Keratinocyte (primary cell): ENCODE measurements around the gene EML2. TPM values are rescaled to one million over a fixed set of nuclear protein-coding genes. Genes with fewer than 3 reads are reported as not detected.

ENCODE experiments used
- DNase-seq: peaks from one replicate; pipeline ENCODE4 v3.0.0-alpha.2; 2011; ENCODE audit warnings: low read depth, missing footprints, low spot score
- FAIRE-seq: peaks from 2 replicates; lab custom pipeline; 2011; peaks lifted over from hg19 to GRCh38; lab: Jason Lieb, UNC
- H2AFZ ChIP-seq: 2 replicates; pipeline ENCODE4 v1.6.0; 2012; ENCODE audit warnings: low read length, control low read depth, inconsistent platforms; ENCODE audit not compliant: control insufficient read depth
- H3K27ac ChIP-seq: 2 replicates; pipeline ENCODE4 v1.5.1; 2011; ENCODE audit warnings: low read length; ENCODE audit not compliant: control insufficient read depth, insufficient read depth
- H3K27me3 ChIP-seq: 3 replicates; pipeline ENCODE4 v1.6.0; 2011; ENCODE audit warnings: low read length; ENCODE audit not compliant: control insufficient read depth, insufficient read depth; ENCODE audit errors: extremely low read depth
- H3K36me3 ChIP-seq, 2 experiments: 2 replicates in 1 of 2; 3 replicates in 1 of 2; pipeline ENCODE4 v1.5.1; 2011; ENCODE audit warnings: low read length in 2 of 2, mild to moderate bottlenecking in 1 of 2; ENCODE audit not compliant: control insufficient read depth in 2 of 2, insufficient read depth in 2 of 2; ENCODE audit errors: extremely low read depth in 1 of 2
- H3K4me1 ChIP-seq: 3 replicates; pipeline ENCODE4 v1.5.1; 2011; ENCODE audit warnings: low read length; ENCODE audit not compliant: control insufficient read depth, insufficient read depth; ENCODE audit errors: extremely low read depth
- H3K4me2 ChIP-seq: 3 replicates; pipeline ENCODE4 v1.6.0; 2011; ENCODE audit warnings: low read depth, low read length; ENCODE audit not compliant: control insufficient read depth, insufficient read depth; ENCODE audit errors: extremely low read depth
- H3K4me3 ChIP-seq, 3 experiments: fragments of 200-600 bp in 1 of 3; sonication (generic) in 1 of 3; 2 replicates in 2 of 3; 3 replicates in 1 of 3; pipeline ENCODE4 v1.5.1; 2011 to 2016; ENCODE audit warnings: low read length in 3 of 3, mild to moderate bottlenecking in 3 of 3, control low read depth in 2 of 3, inconsistent platforms in 1 of 3, low read depth in 1 of 3, mixed read lengths in 1 of 3, mixed run types in 1 of 3, moderate library complexity in 1 of 3; ENCODE audit not compliant: control insufficient read depth in 2 of 3, insufficient read depth in 2 of 3; ENCODE audit errors: extremely low read depth in 1 of 3
- H3K79me2 ChIP-seq: 2 replicates; pipeline ENCODE4 v1.6.0; 2012; ENCODE audit warnings: low read length; ENCODE audit not compliant: control insufficient read depth, insufficient read depth
- H3K9ac ChIP-seq: 3 replicates; pipeline ENCODE4 v1.6.0; 2011; ENCODE audit warnings: low read length; ENCODE audit not compliant: control insufficient read depth, insufficient read depth; ENCODE audit errors: extremely low read depth
- H3K9me1 ChIP-seq: 3 replicates; pipeline ENCODE4 v1.6.0; 2011; ENCODE audit warnings: low read length; ENCODE audit not compliant: control insufficient read depth, insufficient read depth; ENCODE audit errors: extremely low read depth
- H3K9me3 ChIP-seq: 2 replicates; pipeline ENCODE4 v1.5.1; 2012; ENCODE audit warnings: low read depth, low read length; ENCODE audit not compliant: control insufficient read depth
- H4K20me1 ChIP-seq: 3 replicates; pipeline ENCODE4 v1.6.0; 2011; ENCODE audit warnings: low read length; ENCODE audit not compliant: control insufficient read depth, insufficient read depth; ENCODE audit errors: extremely low read depth
- EZH2 ChIP-seq: IDR thresholded peaks from one replicate; pipeline ENCODE4 v1.6.1; 2012; ENCODE audit warnings: inconsistent platforms, mild to moderate bottlenecking, low read length, moderate library complexity
- dilution Hi-C: fragments of 300-500 bp; cut with MboI; formaldehyde crosslinking; loops from one replicate; pipeline ENCODE4 v1.7.0; 2020; ENCODE audit warnings: low sequenced_read_pairs; ENCODE audit not compliant: extremely low pct_ligation_motif_present
- polyA plus RNA-seq, 5 experiments: library from polyadenylated mRNA; depleted of rRNA in 3 of 5; stranded (reverse) in 3 of 5; stranded (forward) in 1 of 5; unstranded in 1 of 5; fragments of >200 nt; gene quantifications; 1 replicate in 1 of 5; 2 replicates in 3 of 5; 3 replicates in 1 of 5; pipeline versions ENCODE4 v1.2.1 to v1.2.3, GENCODE V29; 2011 to 2012; ENCODE audit warnings: missing spikeins in 2 of 5, low read depth in 1 of 5, low replicate concordance in 1 of 5
- TF ChIP-seq, protein P1 (sequence below), 3 experiments: IDR thresholded peaks in 1 of 3; conservative IDR thresholded peaks in 1 of 3; optimal IDR thresholded peaks in 1 of 3; 2 replicates in 2 of 3; 3 replicates in 1 of 3; pipeline versions ENCODE3 to v1.5.1; 2011; ENCODE audit warnings: low read length in 3 of 3, mild to moderate bottlenecking in 3 of 3, moderate library complexity in 2 of 3, control low read depth in 1 of 3, inconsistent platforms in 1 of 3; ENCODE audit not compliant: insufficient read depth in 2 of 3; ENCODE audit errors: extremely low read depth in 1 of 3

Gene EML2
- polyA plus RNA-seq, 1 donor (not counting 4 experiments of a cell fraction or from before 2014, with no cell fraction given), result 43.4 TPM

DNA sequence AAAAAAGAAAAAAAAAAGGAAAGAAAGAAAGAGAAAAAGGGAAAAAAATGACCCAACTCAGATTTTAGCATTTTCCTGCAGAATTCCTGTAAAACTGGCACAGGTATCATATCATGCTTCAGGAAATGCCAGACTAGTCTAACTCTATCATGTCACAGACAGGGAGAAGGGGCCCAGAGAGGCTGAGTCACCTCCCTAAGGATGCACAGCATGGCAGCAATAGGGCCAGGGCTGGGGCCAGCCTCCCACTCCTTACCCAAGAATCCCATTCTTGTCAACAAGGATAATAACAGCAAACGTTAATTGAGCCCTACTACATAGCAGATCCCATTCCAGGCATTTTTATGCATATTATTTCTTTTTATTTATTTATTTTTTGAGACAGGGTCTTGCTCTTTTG, 45.7 kb downstream of the EML2 start:
- H3K9ac ChIP-seq, result no peak overlapping the region
- H3K36me3 ChIP-seq, result no peaks in the 10 kb centered on the region
- H3K4me2 ChIP-seq, result no peak overlapping the region
- FAIRE-seq (no peak), DNase-seq (no peak)
- H3K27ac ChIP-seq, result no peak overlapping the region
- TF ChIP-seq, protein P1, sequence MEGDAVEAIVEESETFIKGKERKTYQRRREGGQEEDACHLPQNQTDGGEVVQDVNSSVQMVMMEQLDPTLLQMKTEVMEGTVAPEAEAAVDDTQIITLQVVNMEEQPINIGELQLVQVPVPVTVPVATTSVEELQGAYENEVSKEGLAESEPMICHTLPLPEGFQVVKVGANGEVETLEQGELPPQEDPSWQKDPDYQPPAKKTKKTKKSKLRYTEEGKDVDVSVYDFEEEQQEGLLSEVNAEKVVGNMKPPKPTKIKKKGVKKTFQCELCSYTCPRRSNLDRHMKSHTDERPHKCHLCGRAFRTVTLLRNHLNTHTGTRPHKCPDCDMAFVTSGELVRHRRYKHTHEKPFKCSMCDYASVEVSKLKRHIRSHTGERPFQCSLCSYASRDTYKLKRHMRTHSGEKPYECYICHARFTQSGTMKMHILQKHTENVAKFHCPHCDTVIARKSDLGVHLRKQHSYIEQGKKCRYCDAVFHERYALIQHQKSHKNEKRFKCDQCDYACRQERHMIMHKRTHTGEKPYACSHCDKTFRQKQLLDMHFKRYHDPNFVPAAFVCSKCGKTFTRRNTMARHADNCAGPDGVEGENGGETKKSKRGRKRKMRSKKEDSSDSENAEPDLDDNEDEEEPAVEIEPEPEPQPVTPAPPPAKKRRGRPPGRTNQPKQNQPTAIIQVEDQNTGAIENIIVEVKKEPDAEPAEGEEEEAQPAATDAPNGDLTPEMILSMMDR (optimal IDR thresholded peaks at IDR 0.05 in 1 of 3, IDR thresholded peaks at IDR 0.05 in 1 of 3, conservative IDR thresholded peaks at IDR 0.05 in 1 of 3; ENCODE audit: extremely low read depth in 1 of 3, insufficient read depth in 2 of 3, low read length in 3 of 3), result no peak
- no peak for TF ChIP-seq EZH2
- H3K9me3 ChIP-seq, result no peaks in the 10 kb centered on the region
- no peaks in the 10 kb centered on the region for H3K79me2 ChIP-seq
- H2AFZ ChIP-seq, result no peak overlapping the region
- H3K9me1 ChIP-seq, result no peaks in the 10 kb centered on the region
- peaks cover 10% of the 10 kb centered on the region for H3K27me3 ChIP-seq
- H3K4me1 ChIP-seq, result peaks cover 7% of the 10 kb centered on the region
- no peaks in the 10 kb centered on the region for H4K20me1 ChIP-seq
- H3K4me3 ChIP-seq, result no peak overlapping the region
- dilution Hi-C loops, result no loop called here

DNA sequence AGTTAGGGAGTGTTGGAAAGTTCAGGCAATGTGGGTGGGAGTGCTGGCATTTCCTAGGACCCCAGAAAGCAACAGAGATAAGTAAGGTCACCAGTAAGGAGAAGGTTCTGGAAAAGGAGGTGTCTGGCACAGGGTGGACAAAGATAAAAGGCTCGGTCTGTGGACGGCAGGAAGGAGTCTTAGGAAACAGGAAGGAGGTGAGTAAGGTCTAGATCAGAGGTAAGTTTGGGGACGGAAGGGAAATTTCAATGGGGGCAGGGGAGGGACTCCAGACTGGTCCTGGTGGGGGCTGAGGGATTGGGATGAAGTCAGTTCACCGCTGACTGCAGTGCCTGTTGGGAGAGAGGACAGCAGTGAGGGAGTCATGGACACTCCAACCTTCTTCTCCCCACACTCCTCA, 46.8 kb downstream of the EML2 start:
- Histone ChIP-seq H3K4me1 (peaks cover 3% of the 10 kb centered on the region), H3K4me3 (no peak overlapping the region), H4K20me1 (no peaks in the 10 kb centered on the region), H3K27ac (no peak overlapping the region), H3K9ac (no peak overlapping the region), H3K4me2 (no peak overlapping the region), H3K9me1 (no peaks in the 10 kb centered on the region), H3K79me2 (no peaks in the 10 kb centered on the region), H3K36me3 (no peaks in the 10 kb centered on the region), H3K27me3 (peaks cover 1% of the 10 kb centered on the region), H3K9me3 (no peaks in the 10 kb centered on the region), H2AFZ (no peak overlapping the region)
- dilution Hi-C loops, result no loop called here
- FAIRE-seq (no peak), DNase-seq (no peak)
- TF ChIP-seq, protein P1 (optimal IDR thresholded peaks at IDR 0.05 in 1 of 3, IDR thresholded peaks at IDR 0.05 in 1 of 3, conservative IDR thresholded peaks at IDR 0.05 in 1 of 3; ENCODE audit: extremely low read depth in 1 of 3, insufficient read depth in 2 of 3, low read length in 3 of 3), result no peak
- no peak for TF ChIP-seq EZH2
